Activated CD4-positive, alpha-beta memory T cell treated with anti-CD3 and anti-CD28 coated beads, Interleukin-2, amount 10 ng/mL, durations not matched to agents 7 days and 5 days (primary cell): Measurements from ENCODE around the gene CCT6A. TPM values are rescaled to one million over a fixed set of nuclear protein-coding genes. Genes with fewer than 3 reads are reported as not detected.
A peak's percentile ranks its signal among the peaks of the same experiment; 100 is the strongest.
"Not testable (repeated sequence)": the region's sequence is repeated elsewhere in the genome, so short reads cannot be mapped to it uniquely, and the experiment has no call there.

Source experiments
- CTCF ChIA-PET: fragments of 350-600 bp; sonication (Branson Sonifier 250); formaldehyde crosslinking; loops from one replicate; lab custom pipeline; 2021; ENCODE audit warnings: antibody characterized with exemption, inconsistent platforms; lab: Charles Lee
- POLR2A ChIA-PET: fragments of 350-600 bp; sonication (Branson Sonifier 250); formaldehyde crosslinking; loops from one replicate; lab custom pipeline; 2021; ENCODE audit warnings: antibody characterized with exemption; lab: Charles Lee
- DNase-seq: peaks from one replicate; pipeline ENCODE4 v3.0.0-alpha.2; 2020
- H3K27ac Mint-ChIP-seq: one replicate; pipeline ENCODE4 v1.8.0; 2021; ENCODE audit warnings: mild to moderate bottlenecking, mixed read lengths
- H3K27me3 Mint-ChIP-seq: one replicate; pipeline ENCODE4 v1.8.0; 2021; ENCODE audit warnings: mixed read lengths
- H3K36me3 Mint-ChIP-seq: one replicate; pipeline ENCODE4 v1.8.0; 2021; ENCODE audit warnings: low read depth, mixed read lengths
- H3K4me1 Mint-ChIP-seq: one replicate; pipeline ENCODE4 v1.8.0; 2021; ENCODE audit warnings: mixed read lengths
- H3K4me3 Mint-ChIP-seq: one replicate; pipeline ENCODE4 v1.8.0; 2021; ENCODE audit warnings: mild to moderate bottlenecking, mixed read lengths
- H3K9me3 Mint-ChIP-seq: one replicate; pipeline ENCODE4 v1.8.0; 2021; ENCODE audit warnings: mixed read lengths
- total RNA-seq, 2 experiments: library from RNA; stranded (reverse); gene quantifications; one replicate each; pipeline ENCODE4 v1.2.3, GENCODE V29; 2021

Gene CCT6A
- total RNA-seq, 2 experiments from 2014 or later = 105 TPM

- POLR2A ChIA-PET, H3K27ac Mint-ChIP-seq, H3K27me3 Mint-ChIP-seq, H3K9me3 Mint-ChIP-seq, H3K36me3 Mint-ChIP-seq, DNase-seq: not testable (repeated sequence)
- Mint-ChIP-seq H3K4me1 (peaks cover 16% of the 10 kb centered on the region), H3K4me3 (peak overlapping the region; percentile 1)
- CTCF ChIA-PET = interaction anchor here (0.7 kb wide), 1 partner anchor 73 kb away, joined by 3 read pairs; the partner anchor contains the start of gene CHCHD2
Observed at GRCh38 chr7:56032578-56032977, 19.0 kb upstream of the CCT6A start.

GRCh38 chr7:56033671-56034432 is 17.7 kb upstream of the CCT6A start:
- H3K27me3 Mint-ChIP-seq = no peaks in the 10 kb centered on the region
- ChIA-PET CTCF (interaction anchor here (1.2 to 1.7 kb wide), 5 partner anchors 13 to 392 kb away, joined by 3 to 7 read pairs (median 4); partner anchors contain the start of genes CCT6A and PSPH), POLR2A (interaction anchor here (0.7 to 1.8 kb wide), 3 partner anchors 17 to 31 kb away, joined by 3 to 11 read pairs (median 7); partner anchors contain the start of genes CCT6A and PSPH)
- peak overlapping the region; percentile 82 for H3K4me3 Mint-ChIP-seq
- DNase-seq = peak; percentile 73
- peaks cover 16% of the 10 kb centered on the region for H3K4me1 Mint-ChIP-seq
- H3K27ac Mint-ChIP-seq = peak overlapping the region; percentile 53
- peaks cover 3% of the 10 kb centered on the region for H3K36me3 Mint-ChIP-seq
- H3K9me3 Mint-ChIP-seq = no peaks in the 10 kb centered on the region

GRCh38 chr7:56040730-56041129 is 10.8 kb upstream of the CCT6A start:
- H3K4me3 Mint-ChIP-seq = no peak overlapping the region
- H3K36me3 Mint-ChIP-seq = peaks cover 6% of the 10 kb centered on the region
- CTCF ChIA-PET = interaction anchor here (0.7 kb wide), 1 partner anchor 11 kb away, joined by 3 read pairs; the partner anchor contains the start of genes CCT6A and PSPH
- no peaks in the 10 kb centered on the region for H3K4me1 Mint-ChIP-seq
- no peaks in the 10 kb centered on the region for H3K27me3 Mint-ChIP-seq
- no peak for DNase-seq
- POLR2A ChIA-PET = no interaction called here
- H3K27ac Mint-ChIP-seq = no peak overlapping the region
- no peaks in the 10 kb centered on the region for H3K9me3 Mint-ChIP-seq

GRCh38 chr7:56045758-56046157 is 5.8 kb upstream of the CCT6A start:
- CTCF ChIA-PET, H3K36me3 Mint-ChIP-seq, H3K27ac Mint-ChIP-seq, H3K27me3 Mint-ChIP-seq, H3K4me3 Mint-ChIP-seq, POLR2A ChIA-PET, H3K9me3 Mint-ChIP-seq, DNase-seq: not testable (repeated sequence)
- H3K4me1 Mint-ChIP-seq = peaks cover 13% of the 10 kb centered on the region

GRCh38 chr7:56046721-56047445 is 4.7 kb upstream of the CCT6A start:
- H3K27me3 Mint-ChIP-seq = no peaks in the 10 kb centered on the region
- H3K36me3 Mint-ChIP-seq = peaks cover 6% of the 10 kb centered on the region
- DNase-seq = no peak
- no peak overlapping the region for H3K4me3 Mint-ChIP-seq
- no peak overlapping the region for H3K27ac Mint-ChIP-seq
- no peaks in the 10 kb centered on the region for H3K9me3 Mint-ChIP-seq
- H3K4me1 Mint-ChIP-seq = peaks cover 14% of the 10 kb centered on the region
- CTCF ChIA-PET = interaction anchor here (1.4 kb wide), 1 partner anchor 13 kb away, joined by 4 read pairs; no protein-coding TSS in a partner anchor
- POLR2A ChIA-PET = no interaction called here

GRCh38 chr7:56047446-56048116 is 4.0 kb upstream of the CCT6A start:
- peaks cover 17% of the 10 kb centered on the region for H3K4me1 Mint-ChIP-seq
- POLR2A ChIA-PET, H3K9me3 Mint-ChIP-seq, H3K27me3 Mint-ChIP-seq, H3K27ac Mint-ChIP-seq, DNase-seq, H3K36me3 Mint-ChIP-seq, H3K4me3 Mint-ChIP-seq: not testable (repeated sequence)
- CTCF ChIA-PET = interaction anchor here (1.2 to 1.4 kb wide), 2 partner anchors 14 to 40 kb away, joined by 3 to 4 read pairs; no protein-coding TSS in a partner anchor

- ChIA-PET CTCF (interaction anchor here (1.2 kb wide), 1 partner anchor 41 kb away, joined by 3 read pairs; no protein-coding TSS in a partner anchor), POLR2A (no interaction called here)
- Mint-ChIP-seq H3K27me3 (no peaks in the 10 kb centered on the region), H3K4me1 (peaks cover 24% of the 10 kb centered on the region), H3K9me3 (no peaks in the 10 kb centered on the region), H3K36me3 (peaks cover 9% of the 10 kb centered on the region), H3K4me3 (no peak overlapping the region), H3K27ac (no peak overlapping the region)
- no peak for DNase-seq
Observed at GRCh38 chr7:56048245-56048644, 3.3 kb upstream of the CCT6A start.

GRCh38 chr7:56048763-56049162 is 2.8 kb upstream of the CCT6A start:
- DNase-seq, H3K27ac Mint-ChIP-seq, H3K4me3 Mint-ChIP-seq, POLR2A ChIA-PET, H3K27me3 Mint-ChIP-seq, H3K9me3 Mint-ChIP-seq: not testable (repeated sequence)
- H3K36me3 Mint-ChIP-seq = peaks cover 14% of the 10 kb centered on the region
- CTCF ChIA-PET = interaction anchor here (1.2 kb wide), 1 partner anchor 42 kb away, joined by 3 read pairs; no protein-coding TSS in a partner anchor
- H3K4me1 Mint-ChIP-seq = peaks cover 29% of the 10 kb centered on the region

- Mint-ChIP-seq H3K27ac (peak overlapping the region; percentile 83), H3K4me3 (peak overlapping the region; percentile 96), H3K9me3 (no peaks in the 10 kb centered on the region), H3K27me3 (no peaks in the 10 kb centered on the region), H3K36me3 (peaks cover 34% of the 10 kb centered on the region), H3K4me1 (peaks cover 48% of the 10 kb centered on the region)
- ChIA-PET POLR2A (interaction anchor here (0.7 to 2.2 kb wide), 14 partner anchors 11 to 1292 kb away, joined by 3 to 40 read pairs (median 4); partner anchors contain the start of genes CHCHD2, SEC61G and SUMF2), CTCF (interaction anchor here (0.8 to 2.0 kb wide), 8 partner anchors 8 to 87 kb away, joined by 3 to 18 read pairs (median 4); partner anchors contain the start of genes CHCHD2, NIPSNAP2 and SUMF2)
- no peak for DNase-seq
Observed at GRCh38 chr7:56051053-56051338, 569 bp upstream of the CCT6A start.

GRCh38 chr7:56053379-56053778 is 1.8 kb downstream of the CCT6A start:
- ChIA-PET POLR2A (interaction anchor here (0.9 to 3.5 kb wide), 5 partner anchors 9 to 88 kb away, joined by 3 to 16 read pairs (median 5); partner anchors contain the start of gene SUMF2), CTCF (interaction anchor here (0.8 to 1.4 kb wide), 4 partner anchors 9 to 53 kb away, joined by 3 to 9 read pairs (median 3); partner anchors contain the start of genes CHCHD2 and SUMF2)
- H3K27ac Mint-ChIP-seq = no peak overlapping the region
- H3K9me3 Mint-ChIP-seq = no peaks in the 10 kb centered on the region
- H3K27me3 Mint-ChIP-seq = no peaks in the 10 kb centered on the region
- H3K4me3 Mint-ChIP-seq = peak overlapping the region; percentile 17
- H3K36me3 Mint-ChIP-seq = peaks cover 52% of the 10 kb centered on the region
- peaks cover 56% of the 10 kb centered on the region for H3K4me1 Mint-ChIP-seq
- no peak for DNase-seq

GRCh38 chr7:56053993-56054392 is 2.4 kb downstream of the CCT6A start:
- H3K36me3 Mint-ChIP-seq = peaks cover 58% of the 10 kb centered on the region
- H3K9me3 Mint-ChIP-seq = no peaks in the 10 kb centered on the region
- H3K27ac Mint-ChIP-seq = no peak overlapping the region
- H3K27me3 Mint-ChIP-seq = no peaks in the 10 kb centered on the region
- no peak for DNase-seq
- ChIA-PET CTCF (interaction anchor here (0.8 to 1.4 kb wide), 5 partner anchors 8 to 52 kb away, joined by 3 to 9 read pairs (median 3); partner anchors contain the start of genes CHCHD2 and SUMF2), POLR2A (interaction anchor here (0.9 to 3.5 kb wide), 5 partner anchors 9 to 89 kb away, joined by 3 to 16 read pairs (median 5); partner anchors contain the start of gene SUMF2)
- peaks cover 60% of the 10 kb centered on the region for H3K4me1 Mint-ChIP-seq
- H3K4me3 Mint-ChIP-seq = no peak overlapping the region

- no peaks in the 10 kb centered on the region for H3K9me3 Mint-ChIP-seq
- peaks cover 65% of the 10 kb centered on the region for H3K36me3 Mint-ChIP-seq
- POLR2A ChIA-PET = interaction anchor here (0.7 to 3.1 kb wide), 4 partner anchors 9 to 44 kb away, joined by 3 to 18 read pairs (median 6); partner anchors contain the start of genes CCT6A, CHCHD2 and PSPH
Observed at GRCh38 chr7:56062382-56062781, 10.8 kb downstream of the CCT6A start.

More at GRCh38 chr7:56062382-56062781, 10.8 kb downstream of the CCT6A start:
- no peak for DNase-seq
- H3K27ac Mint-ChIP-seq = peak overlapping the region; percentile 76
- CTCF ChIA-PET = interaction anchor here (0.8 to 1.3 kb wide), 4 partner anchors 9 to 696 kb away, joined by 3 to 5 read pairs (median 3); partner anchors contain the start of genes CCT6A, NIPSNAP2 and PSPH
- H3K4me1 Mint-ChIP-seq = peaks cover 52% of the 10 kb centered on the region
- H3K27me3 Mint-ChIP-seq = no peaks in the 10 kb centered on the region
- no peak overlapping the region for H3K4me3 Mint-ChIP-seq
